Stimulated activated naive CD4-positive, alpha-beta T cell (primary cell): ENCODE measurements around the gene ARL6.
A peak's percentile ranks its signal among the peaks of the same experiment; 100 is the strongest.
"Not testable (repeated sequence)": the region's sequence is repeated elsewhere in the genome, so short reads cannot be mapped to it uniquely, and the experiment has no call there.

ENCODE experiments used
- DNase-seq, 6 experiments: peaks; one replicate each; lab custom pipeline; 2025; lab: John Stamatoyannopoulos, UW

The ARL6 gene

GRCh38 chr3:97821287-97821773, 56.8 kb downstream of the ARL6 start:
- peak in 4 of 6 experiments; percentile 44 to 86 (median 63) for DNase-seq

GRCh38 chr3:97821774-97822358, 57.3 kb downstream of the ARL6 start, which contains the start of gene CRYBG3:
CRYBG3 (plus strand) TSS chr3:97822011; CDS start chr3:97822207, 196 bp downstream.
- DNase-seq = peak; percentile 57 to 86 (median 69)

- DNase-seq = peak in 4 of 6 experiments; percentile 8 to 50 (median 15)
These were observed 57.8 kb downstream of the ARL6 start for GRCh38 chr3:97822359-97822775.

DNA sequence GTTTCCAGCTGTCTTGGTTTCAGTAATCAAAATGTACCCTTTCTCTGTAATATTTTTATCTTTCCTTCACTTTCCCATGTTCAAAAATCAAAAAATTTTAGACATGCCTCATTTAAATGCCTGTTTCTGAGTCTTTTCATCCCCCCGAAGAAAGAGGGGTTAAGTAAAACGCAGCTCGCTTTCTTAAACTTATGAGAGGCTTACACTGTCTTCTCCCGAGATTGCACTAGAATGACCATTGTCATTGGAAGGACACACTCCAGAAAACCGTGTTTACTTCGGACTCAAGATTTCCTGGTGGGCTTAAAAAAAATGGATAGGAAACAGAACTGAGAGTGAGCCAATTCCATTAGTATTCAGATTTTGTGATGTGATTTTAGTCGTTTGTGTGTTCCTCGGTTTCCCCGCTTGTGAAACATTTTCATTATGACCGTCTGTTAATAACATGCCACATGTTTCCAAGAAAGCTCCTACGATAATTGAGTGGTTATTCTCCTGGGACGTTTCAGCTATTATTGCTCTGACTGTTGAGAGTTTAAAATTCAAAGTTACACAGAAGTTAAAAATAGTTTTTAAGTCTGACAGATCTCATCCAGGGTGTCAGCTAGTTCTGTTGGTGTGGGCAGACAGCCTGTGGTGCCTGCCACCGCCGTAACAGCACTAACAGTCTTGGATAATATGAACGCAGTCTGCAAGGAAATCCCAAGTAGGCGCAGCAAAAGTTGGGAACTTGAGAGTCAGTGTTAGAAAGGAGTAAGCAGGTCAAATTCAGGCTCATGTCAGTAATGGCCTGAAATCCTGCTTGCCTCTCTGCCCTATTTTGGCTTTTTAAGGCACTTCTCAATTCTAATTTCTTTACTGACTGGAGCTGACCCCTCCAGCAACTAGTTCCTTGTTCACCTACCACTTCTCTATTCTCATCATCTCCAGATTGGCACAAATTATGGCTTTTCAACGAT, 58.8 kb downstream of the ARL6 start:
- DNase-seq = no peak

- DNase-seq = no peak
These were observed 60.5 kb downstream of the ARL6 start for GRCh38 chr3:97825101-97825500.

GRCh38 chr3:97827741-97828471, 63.3 kb downstream of the ARL6 start:
- no peak for DNase-seq

GRCh38 chr3:97829198-97829597, 64.6 kb downstream of the ARL6 start:
- no peak for DNase-seq

DNA sequence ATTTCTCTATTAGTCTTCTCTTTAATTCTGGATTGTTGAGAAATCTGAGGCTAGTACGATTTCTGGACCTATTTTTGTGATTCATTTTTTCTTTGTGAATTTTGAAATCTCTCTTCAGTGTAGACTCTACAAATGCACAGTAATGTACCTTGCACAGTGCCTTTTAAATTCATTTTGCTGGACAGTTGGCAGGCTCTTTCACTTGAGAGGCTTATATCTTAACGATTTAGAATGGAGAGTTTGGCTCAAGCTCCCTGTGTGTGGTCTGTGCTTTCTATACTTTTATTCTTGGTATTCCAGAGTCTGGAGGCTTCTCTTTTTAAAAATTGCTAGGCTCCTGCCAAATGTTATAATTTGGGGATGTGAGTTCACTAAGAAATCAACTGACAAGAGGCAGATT, 66.1 kb downstream of the ARL6 start:
- no peak for DNase-seq

- no peak for DNase-seq
These were observed 66.6 kb downstream of the ARL6 start for GRCh38 chr3:97831140-97831539.

- DNase-seq = not testable (repeated sequence)
These were observed 68.6 kb downstream of the ARL6 start for GRCh38 chr3:97833184-97833583.

GRCh38 chr3:97835761-97836160, 71.2 kb downstream of the ARL6 start:
- DNase-seq = no peak

- DNase-seq = no peak
These were observed 73.8 kb downstream of the ARL6 start for GRCh38 chr3:97838393-97838792.

- no peak for DNase-seq
These were observed 75.4 kb downstream of the ARL6 start for GRCh38 chr3:97839944-97840343.

GRCh38 chr3:97841304-97841703, 76.7 kb downstream of the ARL6 start:
- no peak for DNase-seq

GRCh38 chr3:97841956-97842355, 77.4 kb downstream of the ARL6 start:
- DNase-seq = no peak

- DNase-seq = no peak
These were observed 84.2 kb downstream of the ARL6 start for GRCh38 chr3:97848779-97849178.
